Measurements from ENCODE around the gene CACNA1G. TPM values are rescaled to one million over a fixed set of nuclear protein-coding genes. Genes with fewer than 3 reads are reported as not detected.

Gene CACNA1G
- total RNA-seq, 1 donor from 2014 or later: 1.1 TPM

DNA sequence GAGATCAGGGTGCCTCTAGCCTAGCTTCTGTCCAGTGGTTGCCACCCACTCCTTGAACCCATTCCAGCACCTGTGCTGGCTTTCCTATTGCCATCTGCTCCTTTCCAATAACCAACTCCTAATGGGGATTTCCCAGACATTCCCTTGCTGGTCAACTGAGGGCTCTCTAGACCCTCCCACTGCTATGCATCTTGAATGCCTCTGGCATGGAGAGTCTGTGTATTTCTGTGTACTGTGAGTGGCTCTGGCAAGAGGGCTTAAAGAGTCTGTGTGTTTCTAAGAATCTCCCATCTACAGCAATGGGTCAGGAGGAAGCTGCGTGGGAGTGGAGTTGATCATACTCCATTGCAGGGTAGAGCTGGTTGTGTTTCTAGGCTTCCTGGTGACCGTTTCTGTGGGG, 39.0 kb upstream of the CACNA1G start:
- no peaks in the 10 kb centered on the region for H3K27me3 Mint-ChIP-seq (ENCODE audit: low read depth)
- no peaks in the 10 kb centered on the region for H3K36me3 Mint-ChIP-seq (ENCODE audit: low read depth)
- no peak overlapping the region for H3K4me3 Mint-ChIP-seq
- peaks cover 7% of the 10 kb centered on the region for H3K4me1 Mint-ChIP-seq
- TF ChIP-seq, protein P1, sequence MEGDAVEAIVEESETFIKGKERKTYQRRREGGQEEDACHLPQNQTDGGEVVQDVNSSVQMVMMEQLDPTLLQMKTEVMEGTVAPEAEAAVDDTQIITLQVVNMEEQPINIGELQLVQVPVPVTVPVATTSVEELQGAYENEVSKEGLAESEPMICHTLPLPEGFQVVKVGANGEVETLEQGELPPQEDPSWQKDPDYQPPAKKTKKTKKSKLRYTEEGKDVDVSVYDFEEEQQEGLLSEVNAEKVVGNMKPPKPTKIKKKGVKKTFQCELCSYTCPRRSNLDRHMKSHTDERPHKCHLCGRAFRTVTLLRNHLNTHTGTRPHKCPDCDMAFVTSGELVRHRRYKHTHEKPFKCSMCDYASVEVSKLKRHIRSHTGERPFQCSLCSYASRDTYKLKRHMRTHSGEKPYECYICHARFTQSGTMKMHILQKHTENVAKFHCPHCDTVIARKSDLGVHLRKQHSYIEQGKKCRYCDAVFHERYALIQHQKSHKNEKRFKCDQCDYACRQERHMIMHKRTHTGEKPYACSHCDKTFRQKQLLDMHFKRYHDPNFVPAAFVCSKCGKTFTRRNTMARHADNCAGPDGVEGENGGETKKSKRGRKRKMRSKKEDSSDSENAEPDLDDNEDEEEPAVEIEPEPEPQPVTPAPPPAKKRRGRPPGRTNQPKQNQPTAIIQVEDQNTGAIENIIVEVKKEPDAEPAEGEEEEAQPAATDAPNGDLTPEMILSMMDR (conservative IDR thresholded peaks at IDR 0.05): no peak
- no peak for DNase-seq (ENCODE audit: low read depth, low spot score)
- H3K9me3 Mint-ChIP-seq: no peaks in the 10 kb centered on the region
- H3K27ac Mint-ChIP-seq (ENCODE audit: unreplicated experiment): no peak overlapping the region

DNA sequence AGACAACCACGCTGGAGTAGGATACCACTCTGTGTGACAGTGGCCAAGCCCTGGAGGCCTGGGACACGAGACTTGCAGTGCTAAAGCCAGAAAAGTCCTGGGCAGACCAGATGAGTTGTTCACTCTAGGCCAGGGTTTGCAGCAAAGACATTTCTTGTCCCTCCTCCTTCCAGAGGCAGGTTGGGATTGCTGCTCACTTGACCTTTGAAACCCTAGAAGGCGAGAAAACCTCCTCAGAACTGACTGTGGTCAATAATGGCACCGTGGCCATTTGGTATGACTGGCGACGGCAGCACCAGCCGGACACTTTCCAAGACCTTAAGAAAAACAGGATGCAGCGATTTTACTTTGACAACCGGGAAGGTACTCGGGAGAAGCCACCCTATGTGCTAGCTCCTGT, 37.7 kb upstream of the CACNA1G start:
- TF ChIP-seq, protein P1 (conservative IDR thresholded peaks at IDR 0.05): no peak

DNA sequence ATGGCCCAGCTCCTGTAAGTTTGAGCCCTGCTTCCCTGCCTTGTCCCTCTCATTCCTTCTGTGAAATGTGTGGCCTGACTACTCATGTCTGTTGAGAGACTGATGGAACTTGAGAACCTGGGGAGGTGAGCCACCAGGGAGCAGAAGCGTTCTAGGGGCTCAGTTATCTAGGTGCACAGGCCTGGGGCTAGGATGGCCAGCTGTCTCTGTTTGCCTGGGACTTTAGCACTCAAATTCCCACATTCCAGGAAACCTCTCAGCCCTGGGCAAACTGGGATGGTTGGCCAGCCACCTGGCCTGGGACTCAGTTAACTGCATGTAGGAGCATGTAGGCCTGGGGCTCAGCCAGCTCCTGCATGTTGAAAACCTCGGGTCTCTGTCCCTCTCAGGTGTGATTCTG, 37.3 kb upstream of the CACNA1G start:
- no peak overlapping the region for H3K27ac Mint-ChIP-seq (ENCODE audit: unreplicated experiment)
- DNase-seq (ENCODE audit: low read depth, low spot score): no peak
- no peaks in the 10 kb centered on the region for H3K36me3 Mint-ChIP-seq (ENCODE audit: low read depth)
- no peak overlapping the region for H3K4me3 Mint-ChIP-seq
- TF ChIP-seq, protein P1 (conservative IDR thresholded peaks at IDR 0.05): no peak
- no peaks in the 10 kb centered on the region for H3K9me3 Mint-ChIP-seq
- H3K4me1 Mint-ChIP-seq: peaks cover 3% of the 10 kb centered on the region
- no peaks in the 10 kb centered on the region for H3K27me3 Mint-ChIP-seq (ENCODE audit: low read depth)

More for the DNA sequence above, 37.7 kb upstream of the CACNA1G start:
- Mint-ChIP-seq H3K9me3 (no peaks in the 10 kb centered on the region), H3K4me3 (no peak overlapping the region), H3K36me3 (ENCODE audit: low read depth) (no peaks in the 10 kb centered on the region), H3K27me3 (ENCODE audit: low read depth) (no peaks in the 10 kb centered on the region), H3K27ac (ENCODE audit: unreplicated experiment) (no peak overlapping the region), H3K4me1 (peaks cover 7% of the 10 kb centered on the region)
- DNase-seq (ENCODE audit: low read depth, low spot score): no peak

DNA sequence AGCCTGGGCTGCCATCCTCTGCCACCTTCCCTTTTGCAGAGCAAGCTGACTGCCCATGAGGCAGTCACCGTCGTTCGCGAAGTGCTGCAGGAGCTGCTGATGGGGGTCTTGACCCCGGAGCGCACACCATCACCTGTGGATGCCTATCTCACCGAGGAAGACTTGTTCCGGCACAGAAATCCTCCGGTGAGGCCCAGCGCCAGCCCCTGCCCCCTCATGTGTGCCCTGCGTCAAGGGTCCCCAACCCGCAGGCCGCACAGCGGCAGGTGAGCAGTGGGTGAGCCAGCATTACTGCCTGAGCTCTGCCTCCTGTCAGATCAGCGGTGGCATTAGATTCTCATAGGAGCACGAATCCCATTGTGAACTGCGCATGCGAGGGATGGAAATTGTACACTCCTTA, 35.7 kb upstream of the CACNA1G start:
- Mint-ChIP-seq H3K9me3 (no peaks in the 10 kb centered on the region), H3K4me3 (no peak overlapping the region), H3K36me3 (ENCODE audit: low read depth) (no peaks in the 10 kb centered on the region), H3K27ac (ENCODE audit: unreplicated experiment) (no peak overlapping the region), H3K27me3 (ENCODE audit: low read depth) (peaks cover 10% of the 10 kb centered on the region), H3K4me1 (no peaks in the 10 kb centered on the region)
- TF ChIP-seq, protein P1 (conservative IDR thresholded peaks at IDR 0.05): no peak
- no peak for DNase-seq (ENCODE audit: low read depth, low spot score)

DNA sequence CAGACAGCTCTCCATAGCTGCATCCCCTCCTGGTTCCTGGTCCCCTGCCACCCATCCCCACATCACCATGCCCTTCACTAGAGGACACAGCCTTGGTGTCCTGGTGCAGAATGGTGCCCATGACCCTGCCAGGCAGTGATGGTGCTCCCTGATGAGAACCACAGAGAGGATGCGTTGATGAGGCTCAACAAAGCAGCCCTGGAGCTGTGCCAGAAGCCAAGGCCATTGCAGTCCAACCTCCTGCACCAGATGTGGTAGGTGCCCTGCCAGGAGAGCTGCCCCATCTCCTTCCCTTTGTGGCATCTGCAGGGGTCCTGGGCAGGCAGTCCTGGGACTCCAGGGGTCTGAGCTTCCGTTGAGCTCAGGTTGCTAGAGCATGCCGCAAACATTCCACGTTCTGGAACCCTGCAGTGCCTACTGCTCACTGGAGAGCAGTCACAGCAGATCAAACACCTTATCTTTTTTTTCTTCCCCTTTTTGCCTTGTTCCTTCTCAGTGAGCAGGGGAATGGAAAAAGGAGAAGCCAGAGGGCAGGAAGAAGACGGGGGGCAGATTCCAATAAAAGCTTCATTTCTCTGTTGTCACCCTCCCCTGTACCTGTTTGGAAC, 33.3 kb upstream of the CACNA1G start:
- Mint-ChIP-seq H3K4me3 (no peak overlapping the region), H3K4me1 (no peaks in the 10 kb centered on the region), H3K27ac (ENCODE audit: unreplicated experiment) (no peak overlapping the region), H3K27me3 (ENCODE audit: low read depth) (peaks cover 33% of the 10 kb centered on the region), H3K9me3 (no peaks in the 10 kb centered on the region), H3K36me3 (ENCODE audit: low read depth) (no peaks in the 10 kb centered on the region)
- no peak for DNase-seq (ENCODE audit: low read depth, low spot score)
- TF ChIP-seq, protein P1 (conservative IDR thresholded peaks at IDR 0.05): no peak
